Measurements from ENCODE around the gene CSTB.

Gene CSTB

DNA sequence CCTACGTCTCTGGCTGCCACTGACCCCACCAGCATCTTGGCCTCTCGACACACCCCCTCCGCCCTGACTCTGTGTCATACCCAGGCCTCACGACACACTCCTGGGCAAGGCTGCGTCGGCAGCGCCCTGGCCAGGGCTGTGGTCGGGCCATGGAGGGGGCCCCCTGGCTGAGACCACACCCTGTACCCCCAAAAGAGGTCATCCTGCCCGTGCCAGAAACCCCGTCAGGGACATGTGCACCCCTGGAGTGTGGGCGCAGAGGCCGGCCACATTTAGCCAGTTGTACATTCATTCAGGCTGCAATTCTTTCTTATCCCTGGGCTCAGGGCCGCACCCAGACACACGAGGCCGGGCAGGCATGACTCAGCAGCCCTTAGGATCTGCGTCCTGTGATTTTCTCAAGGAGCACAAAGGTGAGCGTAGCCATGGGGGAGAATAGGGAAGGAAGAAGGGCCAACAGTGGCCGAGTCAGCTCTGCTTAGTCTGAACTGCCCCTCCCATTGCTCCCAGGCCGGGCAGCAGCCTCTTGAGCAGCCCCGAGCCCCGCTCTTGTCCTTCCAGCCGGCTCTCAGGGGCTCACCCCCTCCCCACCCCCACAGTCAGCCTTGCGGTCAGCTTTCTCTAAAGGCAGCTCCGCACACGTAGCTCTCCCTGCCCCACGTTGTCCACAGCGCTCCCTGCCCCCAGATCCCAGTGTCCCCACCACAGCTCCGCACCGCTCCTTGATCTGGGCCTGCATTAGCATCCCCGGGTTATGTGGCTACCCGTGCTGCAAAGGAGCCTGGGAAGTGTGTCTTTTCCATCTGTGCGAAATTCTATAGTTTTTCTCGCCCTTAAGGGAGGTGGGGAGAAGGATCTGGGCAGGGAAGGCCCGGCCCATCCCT, 7.9 kb downstream of the CSTB start:
- DNase-seq (ENCODE audit: low read depth in 2 of 2): no peak

DNA sequence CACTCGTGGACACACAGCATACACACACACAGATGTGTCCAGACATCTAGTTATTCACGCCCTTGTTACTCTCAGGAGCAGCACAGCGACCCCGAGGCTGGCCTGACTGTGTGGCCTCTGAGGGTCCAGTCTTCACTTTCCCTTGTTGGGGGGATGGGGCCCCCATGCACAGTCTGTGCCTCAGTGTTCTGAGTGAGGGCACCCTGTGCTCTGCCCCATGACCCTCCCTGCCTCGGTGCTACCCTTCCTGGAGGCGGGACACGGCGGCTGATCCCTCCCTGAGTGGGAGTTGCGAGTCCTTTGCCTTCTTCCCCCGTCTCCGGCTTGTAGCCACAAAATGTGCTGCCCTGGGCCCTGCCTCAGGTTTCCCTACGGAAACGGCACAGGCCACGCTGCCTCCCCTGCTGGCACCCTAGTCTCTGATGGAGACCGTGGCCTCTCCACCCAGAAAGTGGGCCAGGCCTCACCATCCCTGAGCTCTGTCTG, 8.6 kb downstream of the CSTB start:
- DNase-seq (ENCODE audit: low read depth in 2 of 2): no peak

DNA sequence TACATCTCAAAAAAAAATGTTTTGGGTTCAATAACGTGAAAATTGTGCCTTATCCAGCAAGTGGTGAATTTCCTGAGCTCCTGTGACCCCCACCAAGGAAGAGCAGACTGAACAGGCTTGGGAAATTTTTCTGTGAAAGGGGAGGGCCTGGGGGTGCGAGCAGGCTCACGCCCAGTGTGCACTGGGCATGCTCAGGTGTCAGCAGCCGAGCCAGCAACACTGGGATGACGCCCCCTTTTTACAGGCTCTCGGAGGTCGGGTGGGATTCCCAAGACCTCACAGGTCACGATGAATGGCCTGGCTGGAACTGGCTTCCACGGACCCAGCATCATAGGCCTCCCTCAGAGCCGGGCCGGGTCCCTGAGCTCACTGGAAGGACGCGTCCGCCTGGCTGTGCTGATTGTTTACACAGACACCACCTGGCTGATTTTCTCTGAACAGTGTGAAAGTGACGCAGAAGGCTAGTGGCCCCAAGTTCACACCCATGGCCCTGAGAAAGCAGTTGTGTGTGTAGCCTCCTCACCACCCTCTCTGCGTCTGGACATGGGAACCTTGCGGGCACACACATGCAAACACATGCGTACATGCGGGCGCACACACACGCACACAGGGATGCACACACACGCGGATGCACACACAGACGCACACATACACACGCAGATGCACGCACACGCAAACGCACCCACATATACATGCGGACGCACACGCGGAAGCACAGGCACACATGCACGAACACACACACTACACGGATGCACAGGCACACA, 9.2 kb downstream of the CSTB start:
- no peak for DNase-seq (ENCODE audit: low read depth in 2 of 2)

GRCh38 chr21:43764576-43765495, 11.3 kb downstream of the CSTB start:
- DNase-seq (ENCODE audit: low read depth in 2 of 2): no peak

DNA sequence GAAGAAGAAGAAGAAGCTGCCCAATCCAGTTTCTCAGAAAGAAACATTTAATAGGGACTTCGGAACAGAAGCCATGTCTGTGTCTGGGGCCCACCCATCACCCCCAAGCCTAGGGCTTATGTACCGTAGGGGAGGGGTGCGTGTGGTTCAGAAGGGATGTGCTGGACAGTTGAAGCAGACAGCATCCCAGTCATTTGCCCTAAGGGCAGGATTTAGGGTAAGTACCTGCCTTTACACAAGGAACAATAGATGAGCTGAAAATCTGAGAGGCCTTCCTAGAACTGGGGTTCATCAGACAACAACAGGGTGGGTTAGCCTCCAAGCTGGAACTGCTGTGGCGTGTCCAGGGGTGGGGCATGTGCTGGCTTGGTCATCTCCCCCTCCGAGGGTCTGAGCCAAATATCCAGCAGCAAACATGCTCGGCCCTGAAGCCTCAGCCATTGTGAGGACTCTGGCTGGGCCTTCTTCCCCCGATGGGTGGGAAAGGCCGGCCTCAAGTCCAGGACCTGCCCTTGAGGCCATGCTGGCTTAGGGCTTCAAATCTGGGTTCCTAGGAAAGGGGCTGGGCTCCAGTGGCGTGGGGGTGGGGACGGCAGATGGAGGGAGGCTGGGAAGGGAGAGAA, 12.1 kb downstream of the CSTB start:
- DNase-seq (ENCODE audit: low read depth in 2 of 2): no peak

GRCh38 chr21:43762303-43763128, 13.6 kb downstream of the CSTB start:
- DNase-seq (ENCODE audit: low read depth in 2 of 2): no peak

DNA sequence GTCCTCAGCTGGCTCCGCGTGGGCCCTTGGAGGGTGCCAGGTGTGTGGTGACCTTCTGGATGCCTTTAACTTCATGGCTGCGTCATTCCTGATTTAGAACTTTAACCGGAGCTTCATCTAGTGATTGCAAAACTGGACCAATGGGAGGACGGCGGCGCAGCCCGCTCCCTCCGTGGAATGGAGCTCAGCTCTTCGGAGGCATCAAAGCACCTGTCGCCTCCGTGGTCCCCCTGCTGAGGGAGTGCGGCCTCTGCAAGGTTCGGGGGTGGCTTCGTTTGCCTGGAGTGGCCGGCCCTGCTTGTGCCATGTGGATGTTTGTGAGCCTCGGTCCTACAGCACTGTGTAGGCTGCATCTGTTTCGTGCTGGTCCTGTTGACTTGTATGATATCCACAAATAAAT, 14.2 kb downstream of the CSTB start:
- no peak for DNase-seq (ENCODE audit: low read depth in 2 of 2)

DNA sequence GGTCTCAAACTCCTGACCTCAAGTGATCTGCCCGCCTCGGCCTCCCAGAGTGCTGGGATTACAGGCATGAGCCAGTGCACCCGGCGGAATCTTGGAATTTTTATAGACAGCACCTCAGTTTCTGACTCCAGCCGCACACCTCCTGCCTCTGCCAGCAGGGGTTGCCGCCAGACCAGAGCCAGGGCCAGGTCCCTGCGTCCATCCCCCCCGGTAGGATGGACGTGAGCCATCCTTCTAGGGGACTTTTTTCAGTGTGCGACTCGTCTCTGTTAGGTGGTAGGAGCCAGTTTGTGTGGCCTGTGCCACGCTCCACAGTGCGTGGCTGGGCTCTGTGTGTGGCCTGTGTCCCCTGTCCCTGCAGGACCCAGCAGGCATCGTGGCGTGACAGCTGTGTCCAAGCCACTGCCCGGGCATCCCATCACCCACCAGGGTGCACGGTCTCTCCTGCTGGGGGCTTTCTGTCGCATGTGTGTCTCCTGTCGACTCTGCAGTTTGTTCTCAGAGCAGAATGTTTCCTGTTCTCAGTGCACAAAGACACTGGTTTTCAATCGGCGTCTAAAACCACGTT, 15.6 kb downstream of the CSTB start:
- no peak for DNase-seq (ENCODE audit: low read depth in 2 of 2)

DNA sequence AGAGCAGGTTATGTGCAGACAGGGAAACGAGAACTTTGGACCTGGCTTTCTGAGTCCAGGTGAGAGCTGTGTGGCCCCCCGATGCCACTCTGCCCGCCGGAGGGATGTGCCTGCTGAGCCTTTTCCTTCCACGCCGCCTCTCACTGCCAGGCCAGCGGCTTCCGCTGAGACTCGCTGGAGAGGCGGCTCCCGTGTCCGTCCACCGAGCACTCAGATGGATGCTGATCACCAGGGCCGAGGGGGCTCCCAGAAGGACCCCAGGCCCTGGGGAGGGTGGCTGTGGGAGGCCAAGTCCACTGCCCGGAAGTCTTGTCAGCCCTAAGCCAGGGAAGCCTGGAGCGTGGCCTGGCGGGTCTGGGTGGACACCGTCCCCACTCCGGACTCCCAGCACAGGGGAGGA, 16.5 kb downstream of the CSTB start:
- no peak for DNase-seq (ENCODE audit: low read depth in 2 of 2)

DNA sequence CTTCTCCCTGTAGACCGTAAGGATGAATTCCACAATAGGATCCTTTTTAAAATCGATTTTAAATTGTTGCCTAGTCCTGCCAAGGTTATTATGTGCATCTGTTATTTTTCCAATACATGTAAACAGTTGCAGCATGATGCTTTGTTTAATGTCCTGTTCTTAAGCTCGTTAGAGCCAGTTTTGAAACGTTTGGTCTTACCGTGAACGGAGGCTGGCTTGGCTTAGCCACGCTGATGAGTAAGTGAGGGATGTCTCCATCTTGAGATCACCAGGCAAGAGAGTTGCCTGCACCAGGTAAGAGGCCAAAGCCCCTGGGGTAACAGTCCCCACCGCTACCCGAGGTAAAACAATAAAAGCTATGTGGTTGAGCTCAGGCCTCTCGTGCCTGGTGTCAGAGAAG, 17.3 kb downstream of the CSTB start:
- no peak for DNase-seq (ENCODE audit: low read depth in 2 of 2)

- DNase-seq (ENCODE audit: low read depth in 2 of 2): no peak
These were observed 17.9 kb downstream of the CSTB start for GRCh38 chr21:43758111-43758641.

GRCh38 chr21:43757601-43758000, 18.5 kb downstream of the CSTB start:
- DNase-seq (ENCODE audit: low read depth in 2 of 2): no peak

DNA sequence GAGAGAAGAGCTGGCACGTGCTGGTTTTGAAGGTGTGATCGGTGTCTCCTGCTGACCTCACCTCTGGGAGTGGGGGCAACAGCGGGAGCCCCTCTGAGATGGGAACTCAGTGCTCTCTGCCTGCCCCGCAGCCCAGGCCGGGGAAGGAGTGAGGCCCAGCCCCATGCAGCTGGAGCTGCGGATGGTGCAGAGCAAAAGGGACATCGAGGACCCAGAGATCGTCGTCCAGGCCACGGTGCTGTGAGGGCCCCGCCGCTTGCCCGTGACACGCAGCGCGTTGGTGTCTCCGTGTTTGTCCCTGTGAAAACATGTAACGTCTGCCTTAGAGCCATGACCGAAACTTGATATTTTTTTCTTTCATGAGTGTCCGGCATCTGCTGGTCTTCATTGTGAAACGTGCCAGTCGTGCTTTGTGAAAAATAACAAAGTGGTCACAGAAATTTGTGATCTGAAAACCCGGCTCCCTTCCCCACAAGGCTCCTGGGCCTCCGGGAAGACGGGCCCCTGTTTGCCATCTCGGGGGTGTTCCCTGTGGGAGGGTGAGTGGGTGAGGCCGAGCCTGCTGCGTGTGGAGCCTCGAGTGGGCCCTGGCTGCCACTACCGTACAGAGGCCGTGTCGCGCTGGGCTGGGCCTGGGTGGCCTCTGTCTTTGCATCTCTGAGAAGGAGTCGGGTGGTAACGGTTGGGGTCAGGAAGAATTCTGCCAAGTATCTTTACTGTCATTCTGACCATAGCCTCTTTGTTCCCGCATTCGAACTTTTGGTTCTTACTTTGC, 20.1 kb downstream of the CSTB start:
- no peak for DNase-seq (ENCODE audit: low read depth in 2 of 2)

- DNase-seq (ENCODE audit: low read depth in 2 of 2): no peak
These were observed 20.9 kb downstream of the CSTB start for GRCh38 chr21:43754948-43755781.

- no peak for DNase-seq (ENCODE audit: low read depth in 2 of 2)
These were observed 22.7 kb downstream of the CSTB start for GRCh38 chr21:43753439-43753799.

DNA sequence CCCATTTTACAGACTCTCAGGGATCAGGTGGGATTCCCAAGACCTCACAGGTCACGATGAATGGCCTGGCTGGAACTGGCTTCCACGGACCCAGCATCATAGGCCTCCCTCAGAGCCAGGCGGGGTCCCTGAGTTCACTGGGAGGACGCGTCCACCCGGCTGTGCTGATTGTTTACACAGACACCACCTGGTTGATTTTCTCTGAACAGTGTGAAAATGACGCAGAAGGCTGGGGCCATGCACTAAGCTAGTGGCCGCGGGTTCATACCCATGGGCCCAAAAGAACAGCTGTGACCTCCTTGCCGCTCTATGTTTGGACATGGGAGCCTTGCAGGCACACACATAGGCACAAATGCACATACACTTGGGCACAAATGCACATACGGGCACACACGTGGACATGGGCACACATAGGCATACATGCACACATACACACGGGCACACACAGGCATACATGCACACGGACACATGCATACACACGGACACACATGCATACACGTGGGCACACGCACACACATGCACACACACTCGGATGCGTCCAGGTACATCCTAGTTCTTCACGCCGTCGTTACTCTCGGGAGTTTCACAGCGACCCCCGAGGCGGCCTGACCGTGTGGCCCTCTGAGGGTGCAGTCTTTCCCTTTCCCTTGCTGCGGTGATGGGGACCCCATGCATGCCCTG, 23.2 kb downstream of the CSTB start:
- DNase-seq (ENCODE audit: low read depth in 2 of 2): no peak

- no peak for DNase-seq (ENCODE audit: low read depth in 2 of 2)
These were observed 24.0 kb downstream of the CSTB start for GRCh38 chr21:43751955-43752591.
